Measurements from ENCODE around the gene GRAMD2B.
"Not testable (repeated sequence)": the region's sequence is repeated elsewhere in the genome, so short reads cannot be mapped to it uniquely, and the experiment has no call there.

GRAMD2B gene

DNA sequence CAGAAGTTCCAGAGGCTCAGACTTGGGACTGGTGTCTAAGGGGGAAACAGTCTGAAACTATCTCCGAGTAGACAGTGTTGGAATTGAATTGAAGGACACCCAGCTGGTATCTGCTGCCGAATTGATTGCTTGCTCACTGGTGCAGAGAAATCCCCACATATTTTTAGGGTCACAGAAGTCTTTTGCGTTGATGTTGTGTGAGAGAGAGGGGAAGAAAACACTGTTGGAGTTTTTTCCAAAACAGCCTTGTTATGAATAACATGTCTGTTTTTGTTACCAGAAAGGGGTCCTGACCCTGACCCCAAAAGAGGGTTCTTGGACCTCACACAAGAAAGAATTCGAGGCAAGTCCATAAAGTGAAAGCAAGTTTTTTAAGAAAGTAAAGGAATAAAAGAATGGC lies 90.5 kb downstream of the GRAMD2B start:
- DNase-seq (ENCODE audit: low read depth): no peak

DNA sequence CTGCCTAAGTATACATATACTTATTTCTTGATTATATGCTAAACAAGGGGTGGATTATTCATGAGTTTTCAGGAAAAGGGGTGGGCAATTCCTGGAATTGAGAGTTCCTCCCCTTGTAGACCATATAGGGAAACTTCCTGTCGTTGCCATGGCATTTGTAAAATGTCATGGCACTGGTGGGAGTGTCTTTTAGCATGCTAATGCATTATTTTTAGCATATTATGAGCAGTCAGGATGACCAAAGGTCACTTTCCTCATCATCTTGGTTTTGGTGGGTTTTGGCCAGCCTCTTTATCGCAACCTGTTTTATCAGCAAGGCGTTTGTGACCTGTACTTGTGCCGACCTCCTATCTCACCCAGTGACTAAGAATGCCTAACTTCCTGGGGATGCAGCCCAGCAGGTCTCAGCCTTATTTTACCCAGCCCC lies 90.9 kb downstream of the GRAMD2B start:
- DNase-seq (ENCODE audit: low read depth): no peak

GRCh38 chr5:126514558-126515141 lies 91.4 kb downstream of the GRAMD2B start:
- no peak for DNase-seq (ENCODE audit: low read depth)

DNA sequence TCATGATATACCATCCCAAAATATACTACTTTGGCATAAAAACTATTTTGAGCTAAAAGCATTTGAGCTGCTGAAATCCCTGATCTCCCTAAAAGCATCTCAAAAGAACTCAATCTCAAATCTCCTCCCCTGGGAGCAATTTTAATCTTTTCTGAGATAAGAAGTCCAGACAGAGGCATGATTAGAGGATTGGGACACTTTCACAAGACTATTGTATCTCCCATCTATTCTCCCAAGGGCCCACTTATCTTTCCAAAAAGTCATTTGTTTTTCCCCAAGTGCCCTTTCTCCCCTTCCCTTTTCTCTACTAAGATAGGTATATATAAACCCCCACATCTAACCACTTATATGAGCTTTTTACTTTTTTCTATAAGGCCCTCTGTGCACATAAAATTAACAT lies 92.1 kb downstream of the GRAMD2B start:
- DNase-seq (ENCODE audit: low read depth): no peak

DNA sequence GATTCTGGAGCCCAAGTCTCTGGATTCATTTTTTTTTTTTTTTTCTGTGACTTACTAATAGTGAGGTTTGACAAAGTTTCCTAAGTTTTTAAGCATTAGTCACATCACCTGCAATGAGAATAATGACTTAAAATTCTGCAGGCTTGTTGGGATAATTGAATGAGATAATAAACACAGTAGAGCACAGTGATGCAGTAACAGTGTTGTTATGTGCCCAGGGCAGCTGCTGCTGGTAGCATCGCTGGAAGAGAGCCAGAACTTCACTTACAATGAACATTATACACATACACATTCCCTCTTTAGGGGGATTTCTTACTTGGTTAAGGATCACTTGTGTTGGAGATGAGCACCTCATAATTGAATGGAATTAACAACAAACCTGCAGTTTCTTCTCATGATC lies 92.9 kb downstream of the GRAMD2B start:
- peak; percentile 74 for DNase-seq (ENCODE audit: low read depth)

DNA sequence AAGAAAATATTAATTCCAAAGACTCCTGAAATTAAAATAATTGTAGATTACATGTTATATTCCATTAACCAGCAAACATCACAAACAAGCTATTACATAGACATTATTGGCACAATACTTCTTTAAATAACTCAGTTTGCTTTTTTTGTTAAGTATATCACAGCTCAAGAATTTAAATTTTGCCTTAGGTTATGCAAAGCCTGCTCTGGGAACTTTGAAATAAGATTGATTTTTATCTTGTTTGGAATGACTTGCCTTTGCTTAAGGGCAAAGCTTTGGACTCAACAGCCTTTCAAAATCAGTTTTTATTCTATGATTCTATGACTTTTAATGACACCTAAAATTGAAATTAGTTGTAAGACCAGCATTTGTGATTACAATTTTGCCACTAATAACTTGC lies 93.6 kb downstream of the GRAMD2B start:
- peak; percentile 26 for DNase-seq (ENCODE audit: low read depth)

DNA sequence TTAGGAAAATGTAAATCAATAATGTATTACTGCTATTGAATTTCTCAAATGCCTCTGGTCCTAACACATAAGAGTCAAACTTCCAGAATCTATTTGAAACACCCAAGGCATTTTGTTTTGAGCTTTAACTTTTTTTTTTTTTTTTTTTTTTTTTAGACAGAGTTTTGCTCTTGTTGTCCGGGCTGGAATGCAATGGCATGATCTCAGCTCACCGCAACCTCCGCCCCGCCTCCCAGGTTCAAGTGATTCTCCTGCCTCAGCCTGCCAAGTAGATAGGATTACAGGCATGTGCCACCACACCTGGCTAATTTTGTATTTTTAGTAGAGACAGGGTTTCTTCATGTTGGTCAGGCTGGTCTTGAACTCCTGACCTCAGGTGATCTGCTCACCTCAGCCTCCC lies 96.0 kb downstream of the GRAMD2B start:
- DNase-seq (ENCODE audit: low read depth): not testable (repeated sequence)

- DNase-seq (ENCODE audit: low read depth): no peak
Observed at GRCh38 chr5:126519637-126520592, 96.7 kb downstream of the GRAMD2B start.

- DNase-seq (ENCODE audit: low read depth): no peak
Observed at GRCh38 chr5:126520593-126520953, 97.4 kb downstream of the GRAMD2B start.

GRCh38 chr5:126521130-126521529 lies 97.9 kb downstream of the GRAMD2B start:
- no peak for DNase-seq (ENCODE audit: low read depth)

DNA sequence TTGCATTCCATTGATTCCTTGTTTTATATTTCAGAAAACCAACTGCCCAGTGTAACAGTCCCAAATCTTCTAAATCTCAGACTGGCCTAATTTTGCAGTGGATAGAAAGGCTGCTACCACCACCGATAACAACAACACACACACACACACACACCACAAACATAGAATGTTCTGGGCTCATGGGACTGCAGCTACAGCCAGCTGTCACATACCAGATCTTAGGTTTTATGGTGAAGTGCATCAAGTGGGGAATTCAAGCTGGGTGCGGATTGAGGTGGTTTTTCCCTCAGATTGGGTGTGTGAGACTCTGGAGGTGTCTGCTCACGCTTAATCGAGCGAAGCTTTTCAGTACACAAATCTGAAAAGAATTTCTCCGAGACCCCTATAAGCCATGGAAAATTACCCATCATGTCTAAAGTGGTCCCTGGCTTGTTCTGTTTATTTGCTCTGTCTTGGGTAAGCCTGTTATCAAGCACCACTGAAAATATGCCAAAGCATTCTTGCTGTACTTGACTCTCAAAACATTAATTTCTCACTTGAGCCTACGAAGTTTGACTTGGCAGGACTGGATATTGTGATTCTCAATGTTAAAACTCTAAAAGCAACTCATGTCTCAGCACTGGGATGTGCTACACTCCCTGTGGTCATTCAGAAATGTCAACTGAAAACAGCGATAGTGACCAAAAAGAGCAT lies 100.8 kb downstream of the GRAMD2B start:
- DNase-seq (ENCODE audit: low read depth): no peak

- peak; percentile 46 for DNase-seq (ENCODE audit: low read depth)
Observed at GRCh38 chr5:126525630-126526245, 102.5 kb downstream of the GRAMD2B start.

- no peak for DNase-seq (ENCODE audit: low read depth)
Observed at GRCh38 chr5:126526493-126526892, 103.3 kb downstream of the GRAMD2B start.

DNA sequence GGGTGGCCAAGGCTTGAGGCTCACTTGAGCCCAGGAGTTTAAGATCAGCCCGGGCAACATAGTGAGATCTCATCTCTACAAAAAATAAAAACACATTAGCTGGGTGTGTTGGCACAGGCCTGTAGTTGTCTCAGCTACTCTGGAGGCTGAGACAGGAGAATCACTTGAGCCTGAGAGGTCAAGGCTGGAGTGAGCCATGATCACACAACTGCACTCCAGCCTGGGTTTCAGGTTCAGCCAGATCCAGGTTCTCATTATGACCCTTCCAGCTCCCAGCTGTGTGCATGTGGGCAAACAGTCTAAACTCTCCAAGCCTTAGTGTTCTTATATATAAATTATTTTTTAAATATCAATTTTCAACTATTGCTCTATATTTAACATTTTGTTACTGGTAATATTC lies 103.9 kb downstream of the GRAMD2B start:
- DNase-seq (ENCODE audit: low read depth): no peak

DNA sequence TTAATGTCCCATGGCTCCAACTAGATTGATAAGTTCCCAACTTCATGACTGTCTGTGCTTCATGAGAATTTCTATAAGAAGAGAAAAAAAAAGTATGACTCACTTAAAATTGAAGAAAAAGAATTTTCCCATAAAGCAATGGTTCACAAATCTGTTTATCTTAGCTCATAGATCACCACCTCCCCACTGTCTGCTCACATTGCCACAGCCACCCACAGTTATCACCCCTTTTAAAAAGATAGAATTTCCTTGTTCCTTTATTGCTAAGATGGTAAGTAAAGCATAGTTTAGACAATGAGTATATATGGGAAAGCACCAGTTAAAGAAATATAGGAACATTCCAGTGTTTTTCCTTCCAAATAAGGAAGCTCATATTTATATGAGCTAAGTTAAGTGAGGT lies 104.7 kb downstream of the GRAMD2B start:
- peak; percentile 69 for DNase-seq (ENCODE audit: low read depth)

GRCh38 chr5:126531543-126532120 lies 108.4 kb downstream of the GRAMD2B start:
- no peak for DNase-seq (ENCODE audit: low read depth)

GRCh38 chr5:126534553-126534952 lies 111.3 kb downstream of the GRAMD2B start:
- DNase-seq (ENCODE audit: low read depth): no peak

DNA sequence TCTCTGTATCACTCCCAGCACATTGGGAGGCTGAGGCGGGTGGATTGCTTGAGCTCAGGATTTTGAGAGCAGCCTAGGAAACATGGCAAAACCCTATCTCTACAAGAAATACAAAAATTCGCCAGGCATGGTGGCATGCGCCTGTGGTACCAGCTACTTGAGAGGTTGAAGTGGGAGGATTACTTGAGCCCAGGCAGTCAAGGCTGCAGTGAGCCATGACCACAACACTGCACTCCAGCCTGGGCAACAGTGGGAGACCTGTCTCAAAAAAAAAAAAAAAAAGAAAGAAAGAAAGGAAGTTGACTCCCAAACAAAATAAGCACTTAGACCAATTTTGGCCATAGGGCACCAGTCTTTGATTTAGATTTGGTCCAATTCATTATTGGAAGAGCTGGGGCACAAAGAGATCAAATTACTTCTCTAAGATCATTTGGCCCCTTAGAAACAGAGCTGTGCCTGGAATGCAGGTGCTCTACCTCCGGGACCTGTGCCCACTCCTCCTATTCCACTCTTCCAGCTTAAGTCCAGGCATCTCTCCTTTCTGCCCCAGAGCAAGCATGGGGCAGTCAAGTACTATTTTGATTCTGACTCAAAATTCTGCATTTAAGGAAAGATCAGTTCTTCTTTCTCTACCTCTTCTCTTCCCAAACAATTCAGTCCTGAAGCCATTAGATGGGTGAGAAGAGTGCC lies 112.8 kb downstream of the GRAMD2B start:
- no peak for DNase-seq (ENCODE audit: low read depth)

GRCh38 chr5:126536874-126537273 lies 113.7 kb downstream of the GRAMD2B start:
- peak; percentile 13 for DNase-seq (ENCODE audit: low read depth)

GRCh38 chr5:126538579-126538978 lies 115.4 kb downstream of the GRAMD2B start:
- no peak for DNase-seq (ENCODE audit: low read depth)

DNA sequence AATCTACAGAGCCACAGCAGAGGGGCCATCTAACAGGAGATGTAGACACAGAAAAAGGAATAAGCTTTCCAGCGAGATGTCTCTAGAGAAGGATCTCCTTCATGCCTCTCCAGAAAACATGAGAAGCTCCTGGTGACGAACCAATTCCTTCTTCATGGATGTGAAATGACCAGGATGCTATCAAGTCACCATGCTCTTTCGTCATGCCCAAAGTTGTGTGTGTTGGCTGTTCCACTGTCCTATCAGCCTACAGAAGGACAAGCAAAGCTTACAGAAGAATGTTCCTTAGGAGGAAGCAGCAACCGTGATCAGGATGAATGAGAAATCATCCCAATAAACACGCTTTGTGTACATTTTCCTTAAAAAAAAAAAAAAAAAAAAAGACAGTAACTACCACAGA lies 117.4 kb downstream of the GRAMD2B start:
- DNase-seq (ENCODE audit: low read depth): peak; percentile 2
